HG03175 (cell line): ENCODE results near the gene PABPN1L.

ENCODE experiments used
- ATAC-seq: cut with Tn5 transposase; IDR thresholded peaks from one replicate; pipeline ENCODE4 v1.9.1; 2021; ENCODE audit warnings: mild to moderate bottlenecking, moderate library complexity; ENCODE audit not compliant: unreplicated experiment

PABPN1L gene

GRCh38 chr16:88884569-88885271 lies 18.3 kb upstream of the PABPN1L start:
- ATAC-seq = no peak

- no peak for ATAC-seq
These were observed 17.5 kb upstream of the PABPN1L start for GRCh38 chr16:88883946-88884345.

GRCh38 chr16:88883117-88883895 lies 16.8 kb upstream of the PABPN1L start:
- ATAC-seq = no peak

GRCh38 chr16:88882358-88883030 lies 16.0 kb upstream of the PABPN1L start:
- no peak for ATAC-seq

DNA sequence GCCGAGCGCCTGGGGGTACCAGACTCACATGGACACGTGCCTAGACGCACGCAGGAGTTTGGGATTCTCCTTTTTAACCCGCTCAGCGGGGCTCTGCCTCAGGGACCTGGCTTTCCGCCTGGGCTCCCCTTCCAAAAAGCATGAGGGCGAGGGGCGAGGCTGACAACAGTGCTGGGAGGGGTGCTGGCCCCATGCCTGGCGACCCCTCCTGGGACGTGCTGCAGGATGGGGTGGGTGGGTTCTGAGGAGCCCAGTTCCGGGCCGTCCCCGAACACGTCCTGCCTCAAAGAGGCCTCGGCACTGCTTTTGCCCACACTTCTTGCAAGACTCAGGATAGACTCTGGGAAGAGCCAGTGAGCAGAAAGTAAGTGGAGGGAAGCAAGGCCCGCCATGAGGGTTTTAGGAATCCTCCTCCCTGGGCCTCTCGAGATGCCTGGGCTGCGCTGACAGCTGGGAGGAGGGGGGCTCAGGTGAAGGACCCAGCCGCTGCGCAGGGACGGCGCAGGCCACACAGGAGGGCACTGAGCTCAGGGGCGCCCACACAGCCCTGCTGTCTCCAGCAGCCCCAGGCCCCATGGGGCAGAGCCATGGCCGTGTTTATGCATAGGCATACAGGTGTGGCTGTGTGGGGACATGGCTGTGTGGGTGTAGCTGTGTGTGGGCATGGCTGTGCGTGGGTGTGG lies 15.4 kb upstream of the PABPN1L start:
- no peak for ATAC-seq

- ATAC-seq = no peak
These were observed 14.7 kb upstream of the PABPN1L start for GRCh38 chr16:88881007-88881615.

- no peak for ATAC-seq
These were observed 14.0 kb upstream of the PABPN1L start for GRCh38 chr16:88880226-88881006.

DNA sequence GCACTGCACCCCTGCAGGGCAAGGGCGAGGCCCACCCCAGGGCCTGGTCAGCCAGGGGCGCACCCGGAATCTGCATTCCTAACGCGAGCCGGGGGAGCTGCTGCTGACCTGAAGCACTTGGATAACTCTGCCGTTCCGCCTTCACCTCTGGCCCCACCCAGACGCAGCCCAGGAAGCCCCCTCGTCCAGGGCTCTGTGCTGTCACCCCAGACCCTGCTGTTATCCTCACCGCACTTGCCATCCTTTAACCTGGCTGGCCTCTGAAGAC lies 13.3 kb upstream of the PABPN1L start:
- ATAC-seq = no peak

GRCh38 chr16:88878967-88879787 lies 12.7 kb upstream of the PABPN1L start:
- no peak for ATAC-seq

DNA sequence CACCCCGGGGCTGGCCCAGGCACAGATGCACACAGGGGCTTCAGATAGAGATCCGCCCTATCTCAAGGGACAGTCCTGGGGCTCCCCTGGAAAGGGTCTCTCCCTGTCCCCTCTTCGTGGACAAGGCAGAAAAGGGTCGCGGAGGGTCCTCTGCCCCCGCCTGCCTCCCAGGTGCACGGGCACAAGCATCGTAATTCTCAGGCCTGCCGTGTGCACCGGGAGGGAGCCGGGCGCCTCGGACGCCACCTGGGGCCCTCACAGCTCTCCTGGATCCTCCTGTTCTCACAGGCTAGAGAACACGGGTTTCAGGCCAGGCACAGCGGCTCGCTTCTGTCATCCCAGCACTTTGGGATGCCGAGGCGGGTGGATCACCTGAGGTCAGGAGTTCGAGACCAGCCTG lies 11.9 kb upstream of the PABPN1L start:
- ATAC-seq = no peak

DNA sequence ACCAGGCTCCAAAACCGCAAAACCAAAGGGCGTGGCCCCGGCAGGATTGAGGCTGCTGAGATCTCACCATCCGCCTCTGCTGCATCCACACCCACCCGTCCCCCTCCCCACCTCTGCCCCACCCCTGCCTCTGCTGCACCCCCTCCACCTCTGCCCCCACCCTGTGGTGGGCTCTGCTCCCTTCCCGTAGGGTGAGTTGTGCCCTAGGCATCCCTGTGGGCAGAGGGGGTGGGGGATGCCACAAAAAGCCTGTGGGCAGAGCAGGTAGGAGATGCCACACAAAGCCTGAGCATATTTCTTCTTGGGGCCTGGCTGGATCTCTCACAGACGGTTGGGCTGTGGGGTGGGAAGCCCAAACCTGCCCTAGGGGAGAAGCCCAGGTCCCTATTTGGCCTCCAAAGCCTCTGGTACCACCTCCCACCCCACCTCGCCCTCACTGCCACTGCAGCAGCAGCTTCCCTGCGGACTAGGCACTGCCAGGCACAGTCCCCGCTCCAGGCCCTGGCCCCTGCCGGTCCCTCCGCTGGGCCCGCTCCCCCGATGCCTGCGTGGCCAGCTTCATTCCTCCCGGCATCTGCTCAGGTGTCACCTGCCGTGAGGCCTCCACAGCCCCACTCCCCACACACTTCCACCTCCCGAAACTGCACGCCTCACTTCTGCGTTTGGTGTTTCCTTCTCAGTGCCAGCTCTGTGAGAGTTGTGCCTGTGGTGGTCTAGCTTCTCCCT lies 11.3 kb upstream of the PABPN1L start:
- ATAC-seq = no peak

GRCh38 chr16:88876942-88877526 lies 10.6 kb upstream of the PABPN1L start:
- ATAC-seq = no peak

DNA sequence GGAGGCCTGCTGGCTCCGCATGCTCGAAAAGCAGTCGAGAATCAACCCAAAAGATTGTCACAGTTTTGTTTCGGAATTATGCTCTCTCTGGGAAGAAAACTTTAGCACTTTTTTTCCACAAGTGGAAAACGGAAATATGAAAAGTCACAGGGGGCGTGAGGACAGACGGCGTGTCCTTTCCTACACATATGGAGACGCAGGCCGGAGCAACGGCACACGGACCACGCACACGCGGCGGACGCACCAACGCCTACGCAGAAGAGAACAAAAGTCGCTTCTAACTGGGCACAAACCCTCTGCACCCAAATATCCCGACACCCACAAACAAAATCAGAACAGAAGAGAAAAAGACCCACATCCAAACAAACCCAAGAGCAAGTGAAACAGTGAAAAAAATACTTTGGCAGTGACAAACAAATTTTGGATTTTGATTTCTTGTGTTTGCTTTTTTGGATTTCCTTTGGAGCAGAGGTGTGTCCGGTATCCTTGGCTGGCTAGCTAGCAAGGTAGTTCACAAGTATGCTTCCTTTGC lies 9.3 kb upstream of the PABPN1L start:
- ATAC-seq = no peak

GRCh38 chr16:88874938-88875599 lies 8.6 kb upstream of the PABPN1L start:
- ATAC-seq = no peak

- no peak for ATAC-seq
These were observed 6.3 kb upstream of the PABPN1L start for GRCh38 chr16:88872650-88873331.

DNA sequence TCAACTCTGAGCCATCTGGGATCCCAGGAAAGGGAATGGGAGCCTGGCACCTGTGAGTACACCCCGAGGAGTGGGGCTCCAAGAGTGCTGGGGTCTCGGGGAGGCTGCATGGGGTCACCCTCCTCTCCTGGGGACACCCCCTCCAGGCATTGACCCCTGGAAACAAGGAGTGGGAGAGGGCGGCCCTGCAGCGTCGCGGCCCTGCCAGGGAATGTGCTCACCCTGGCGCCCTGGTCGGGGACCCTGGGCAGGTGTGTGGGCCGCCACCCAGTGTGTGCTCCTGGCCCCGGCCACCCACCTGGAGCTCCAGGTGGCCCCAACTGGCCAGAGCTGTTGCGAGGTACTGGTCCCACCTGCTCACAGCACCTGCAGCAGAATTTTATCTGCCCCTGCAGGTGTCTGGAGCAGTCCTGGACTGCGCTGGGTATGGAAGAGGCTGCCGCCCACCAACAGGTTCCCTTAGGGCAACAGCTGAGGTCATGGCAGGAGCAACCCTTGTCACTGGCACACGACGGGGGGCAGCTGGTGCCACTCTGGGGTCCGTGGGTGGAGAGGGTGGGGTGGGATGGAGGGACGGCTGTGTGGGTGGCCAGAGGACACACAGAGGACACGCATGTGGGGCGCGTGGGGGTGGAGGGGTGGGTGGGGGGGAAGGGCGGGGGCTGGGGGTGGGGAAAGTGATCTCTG lies 5.4 kb upstream of the PABPN1L start:
- no peak for ATAC-seq

GRCh38 chr16:88871349-88871702 lies 4.9 kb upstream of the PABPN1L start:
- ATAC-seq = no peak
